ENCODE results near the gene PEX11G.

DNA sequence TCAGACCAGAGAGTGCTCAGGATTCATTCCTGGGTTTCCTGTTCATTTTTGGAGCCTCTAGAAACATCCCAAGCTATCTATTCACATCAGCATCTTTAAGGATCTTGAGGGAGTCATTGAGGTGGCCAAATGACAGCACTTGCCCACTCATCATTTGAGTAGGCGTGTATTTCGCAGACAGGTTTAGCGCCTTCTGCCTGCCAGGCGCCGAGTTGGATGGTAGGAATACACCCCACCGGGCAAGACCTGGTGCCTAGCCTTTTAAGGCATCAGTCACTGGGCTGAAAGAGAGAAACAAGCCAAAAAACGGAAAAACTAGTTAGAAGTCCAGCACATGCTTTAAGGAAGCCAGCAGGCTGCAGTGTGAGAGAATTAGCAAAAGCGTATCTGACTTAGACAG lies 33.8 kb downstream of the PEX11G start:
- no peak for TF ChIP-seq EZH2 (IDR thresholded peaks at IDR 0.05; ENCODE audit: insufficient read depth, poor library complexity, severe bottlenecking)
- no peak for TF ChIP-seq EZH2phosphoT487 (IDR thresholded peaks at IDR 0.05; ENCODE audit: insufficient read depth, low read depth)
